HG02885 (cell line): ENCODE measurements around the gene IL3.
"Not testable (repeated sequence)": the region's sequence is repeated elsewhere in the genome, so short reads cannot be mapped to it uniquely, and the experiment has no call there.

Experiments
- ATAC-seq: cut with Tn5 transposase; IDR thresholded peaks from one replicate; pipeline ENCODE4 v1.9.1; 2021; ENCODE audit warnings: mild to moderate bottlenecking; ENCODE audit not compliant: unreplicated experiment, poor library complexity

IL3 gene

DNA sequence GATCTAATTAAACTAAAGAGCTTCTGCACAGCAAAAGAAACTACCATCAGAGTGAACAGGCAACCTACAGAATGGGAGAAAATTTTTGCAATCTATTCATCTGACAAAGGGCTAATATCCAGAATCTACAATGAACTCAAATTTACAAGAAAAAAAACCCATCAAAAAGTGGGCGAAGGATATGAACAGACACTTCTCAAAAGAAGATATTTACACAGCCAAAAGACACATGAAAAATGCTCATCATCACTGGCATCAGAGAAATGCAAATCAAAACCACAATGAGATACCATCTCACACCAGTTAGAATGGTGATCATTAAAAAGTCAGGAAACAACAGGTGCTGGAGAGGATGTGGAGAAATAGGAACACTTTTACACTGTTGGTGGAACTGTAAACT, 48.0 kb downstream of the IL3 start:
- not testable (repeated sequence) for ATAC-seq

DNA sequence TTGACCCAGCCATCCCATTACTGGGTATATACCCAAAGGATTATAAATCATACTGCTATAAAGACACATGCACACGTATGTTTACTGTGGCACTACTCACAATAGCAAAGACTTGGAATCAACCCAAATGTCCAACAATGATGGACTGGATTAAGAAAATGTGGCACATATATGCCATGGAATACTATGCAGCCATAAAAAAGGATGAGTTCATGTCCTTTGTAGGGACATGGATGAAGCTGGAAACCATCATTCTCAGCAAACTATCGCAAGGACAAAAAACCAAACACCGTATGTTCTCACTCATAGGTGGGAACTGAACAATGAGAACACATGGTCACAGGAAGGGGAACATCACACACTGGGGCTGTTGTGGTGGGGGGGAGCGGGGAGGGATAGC, 48.5 kb downstream of the IL3 start:
- not testable (repeated sequence) for ATAC-seq

GRCh38 chr5:132109494-132110053, 49.1 kb downstream of the IL3 start:
- no peak for ATAC-seq

DNA sequence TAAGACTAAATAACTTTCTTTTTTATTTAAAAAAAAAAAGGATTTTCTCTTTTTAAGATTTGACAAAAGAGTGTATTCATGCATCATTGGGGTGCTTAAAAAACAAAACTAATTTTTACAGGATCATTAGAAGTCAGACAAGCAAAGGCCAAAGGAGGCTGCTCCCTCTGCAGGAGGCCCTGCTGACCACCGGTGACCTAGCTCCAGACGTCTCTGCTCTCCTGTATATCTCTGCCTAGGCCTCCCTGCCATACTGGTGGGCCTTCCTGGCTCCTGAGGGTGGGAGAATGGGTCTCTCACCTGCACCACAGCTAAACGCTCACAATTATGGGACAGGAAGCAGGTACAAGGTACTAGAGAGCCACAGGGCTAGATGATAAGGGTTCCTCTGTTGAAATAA, 49.7 kb downstream of the IL3 start:
- no peak for ATAC-seq

GRCh38 chr5:132110930-132111329, 50.5 kb downstream of the IL3 start:
- ATAC-seq, result no peak

- ATAC-seq, result no peak
Observed at GRCh38 chr5:132112111-132112510, 51.7 kb downstream of the IL3 start.
